KMS-11 (cell line): ENCODE results near the gene TSN.
A peak's percentile ranks its signal among the peaks of the same experiment; 100 is the strongest.

Experiments used
- H2AFZ ChIP-seq: fragments of 200-600 bp; sonication (generic); 2 replicates; pipeline ENCODE4 v1.6.1; 2016; ENCODE audit warnings: antibody characterized with exemption, mixed run types, low read depth
- H3K27ac ChIP-seq: fragments of 200-600 bp; sonication (generic); 2 replicates; pipeline ENCODE4 v1.6.1; 2016; ENCODE audit warnings: mild to moderate bottlenecking, mixed run types
- H3K27me3 ChIP-seq: fragments of 200-600 bp; sonication (generic); 2 replicates; pipeline ENCODE4 v1.6.1; 2017; ENCODE audit warnings: mild to moderate bottlenecking, low read depth, mixed run types, moderate library complexity; ENCODE audit not compliant: insufficient read depth
- H3K36me3 ChIP-seq: fragments of 200-600 bp; sonication (generic); 2 replicates; pipeline ENCODE4 v1.6.1; 2017; ENCODE audit warnings: mild to moderate bottlenecking, mixed run types; ENCODE audit not compliant: insufficient read depth
- H3K4me1 ChIP-seq: fragments of 200-600 bp; sonication (generic); 2 replicates; pipeline ENCODE4 v1.6.1; 2016; ENCODE audit warnings: mild to moderate bottlenecking, low read depth, mixed run types; ENCODE audit not compliant: poor library complexity, severe bottlenecking
- H3K4me2 ChIP-seq: fragments of 200-600 bp; sonication (generic); 2 replicates; pipeline ENCODE4 v1.7.0; 2016; ENCODE audit warnings: mild to moderate bottlenecking, mixed run types
- H3K4me3 ChIP-seq: fragments of 200-600 bp; sonication (generic); IDR thresholded peaks from 2 replicates; pipeline ENCODE4 v1.6.1; 2017; ENCODE audit warnings: low read depth, low read length, mixed read lengths; ENCODE audit not compliant: insufficient read depth
- H3K79me2 ChIP-seq: fragments of 200-600 bp; sonication (generic); 2 replicates; pipeline ENCODE4 v1.6.1; 2016; ENCODE audit warnings: low read depth, mixed run types; ENCODE audit not compliant: insufficient read depth
- H3K9ac ChIP-seq: fragments of 200-600 bp; sonication (generic); 2 replicates; pipeline ENCODE4 v1.6.1; 2016; ENCODE audit warnings: mild to moderate bottlenecking, mixed run types
- H4K20me1 ChIP-seq: fragments of 200-600 bp; sonication (generic); 2 replicates; pipeline ENCODE4 v1.6.1; 2016; ENCODE audit warnings: mild to moderate bottlenecking, mixed run types; ENCODE audit not compliant: insufficient read depth
- CTCF ChIP-seq: fragments of 200-600 bp; sonication (generic); conservative IDR thresholded peaks from 2 replicates; pipeline ENCODE4 v1.6.1; 2017; ENCODE audit warnings: low read depth, mild to moderate bottlenecking, antibody characterized with exemption, low read length, moderate library complexity, mixed read lengths

Gene TSN

DNA sequence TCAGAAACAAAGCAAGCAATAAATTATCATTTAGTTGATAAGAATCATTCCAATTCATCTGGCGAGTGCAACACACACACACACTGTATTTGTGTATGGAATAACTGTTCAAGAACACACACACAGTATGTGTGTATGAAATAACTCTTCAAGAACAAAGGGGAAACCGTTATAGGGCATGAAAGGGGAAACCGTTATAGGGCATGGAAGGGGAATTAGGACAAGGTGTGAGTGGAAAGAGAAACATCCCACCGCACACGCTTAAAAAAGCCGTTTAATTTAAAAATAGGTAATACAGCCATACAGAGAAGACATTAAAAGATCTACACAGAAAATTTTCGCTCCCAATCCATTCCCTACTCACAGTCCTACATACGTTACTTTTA, 607 bp upstream of the TSN start:
- Histone ChIP-seq H3K4me3 (no peak overlapping the region), H4K20me1 (no peaks in the 10 kb centered on the region), H3K4me2 (peak overlapping the region; percentile 49), H3K27me3 (no peaks in the 10 kb centered on the region), H3K9ac (peak overlapping the region; percentile 73; the same call in 1 of the 2 replicates), H3K36me3 (no peaks in the 10 kb centered on the region), H3K4me1 (peaks cover 10% of the 10 kb centered on the region), H3K79me2 (peaks cover 26% of the 10 kb centered on the region), H2AFZ (peak overlapping the region; percentile 34; the same call in 1 of the 2 replicates), H3K27ac (no peak overlapping the region; the same call in 1 of the 2 replicates)
- no peak for TF ChIP-seq CTCF

GRCh38 chr2:121764681-121765228, 9.3 kb downstream of the TSN start:
- TF ChIP-seq CTCF, result no peak
- no peaks in the 10 kb centered on the region for H4K20me1 ChIP-seq
- no peak overlapping the region for H3K27ac ChIP-seq
- H3K79me2 ChIP-seq, result no peaks in the 10 kb centered on the region
- no peaks in the 10 kb centered on the region for H3K4me1 ChIP-seq
- H3K9ac ChIP-seq, result no peak overlapping the region
- H3K36me3 ChIP-seq, result no peaks in the 10 kb centered on the region
- no peaks in the 10 kb centered on the region for H3K27me3 ChIP-seq
- no peak overlapping the region for H3K4me2 ChIP-seq
- H2AFZ ChIP-seq, result no peak overlapping the region
- H3K4me3 ChIP-seq, result no peak overlapping the region

GRCh38 chr2:121766624-121767023, 11.2 kb downstream of the TSN start:
- Histone ChIP-seq H3K9ac (no peak overlapping the region), H4K20me1 (no peaks in the 10 kb centered on the region), H3K27ac (no peak overlapping the region), H3K27me3 (no peaks in the 10 kb centered on the region), H3K4me2 (no peak overlapping the region), H3K36me3 (no peaks in the 10 kb centered on the region), H3K79me2 (no peaks in the 10 kb centered on the region), H3K4me3 (no peak overlapping the region), H3K4me1 (no peaks in the 10 kb centered on the region), H2AFZ (no peak overlapping the region)
- no peak for TF ChIP-seq CTCF

DNA sequence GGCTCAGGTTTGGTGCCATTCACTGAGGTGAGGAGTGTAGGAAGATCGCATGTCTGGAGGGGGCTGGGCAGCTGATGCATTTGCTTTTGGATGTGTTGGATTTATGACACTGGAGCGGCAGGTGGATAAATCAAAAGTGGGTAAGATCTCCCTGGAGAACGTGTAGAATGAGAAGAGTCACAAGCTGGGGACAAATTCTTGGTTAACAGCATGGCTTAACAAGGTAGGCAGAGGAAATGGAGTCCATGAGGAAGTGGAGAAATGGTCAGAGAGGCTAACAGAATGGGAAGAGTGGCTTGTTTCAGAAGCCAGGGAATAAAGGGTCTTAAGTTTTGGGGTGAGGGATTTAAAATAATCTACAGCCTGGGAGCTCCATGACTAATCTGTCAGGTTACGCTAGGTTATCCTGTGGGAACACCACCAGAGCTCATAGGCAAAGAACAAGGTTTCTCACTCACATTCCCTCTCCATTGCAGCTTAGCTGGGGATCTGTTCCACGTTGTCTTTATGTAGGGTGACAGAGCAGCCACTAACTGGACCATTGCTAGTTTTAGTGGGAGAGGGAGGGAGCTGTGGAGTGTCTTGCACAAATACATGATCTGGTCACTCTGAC, 12.8 kb downstream of the TSN start:
- TF ChIP-seq CTCF, result no peak
- Histone ChIP-seq H3K79me2 (no peaks in the 10 kb centered on the region), H3K27me3 (no peaks in the 10 kb centered on the region), H2AFZ (no peak overlapping the region), H4K20me1 (no peaks in the 10 kb centered on the region), H3K9ac (no peak overlapping the region), H3K4me2 (no peak overlapping the region), H3K27ac (no peak overlapping the region), H3K36me3 (no peaks in the 10 kb centered on the region), H3K4me3 (no peak overlapping the region), H3K4me1 (no peaks in the 10 kb centered on the region)
